Measurements from ENCODE around the gene CTNNA2.

- no peak for TF ChIP-seq CTCF (IDR thresholded peaks at IDR 0.05; ENCODE audit: borderline replicate concordance, extremely low read depth, low read length, poor library complexity, severe bottlenecking)
- TF ChIP-seq EZH2 (IDR thresholded peaks at IDR 0.05; ENCODE audit: borderline replicate concordance, low read depth, low read length, severe bottlenecking), result no peak
Measured at GRCh38 chr2:79831961-79832360, 319.1 kb downstream of the CTNNA2 start.
